Suppressor macrophage (primary cell): ENCODE data around the gene ARHGAP31.
A peak's percentile ranks its signal among the peaks of the same experiment; 100 is the strongest.
"Not testable (repeated sequence)": the region's sequence is repeated elsewhere in the genome, so short reads cannot be mapped to it uniquely, and the experiment has no call there.

Source experiments
- DNase-seq, 4 experiments: peaks; one replicate each; pipeline ENCODE4 v3.0.0-alpha.2; 2020 to 2022
- total RNA-seq, 17 experiments: gene quantifications; one replicate each; lab custom pipeline; 2026; ENCODE audit warnings: mixed read lengths in 6 of 17, inconsistent platforms in 3 of 17; lab: John Stamatoyannopoulos, UW

ARHGAP31 gene, protein sequence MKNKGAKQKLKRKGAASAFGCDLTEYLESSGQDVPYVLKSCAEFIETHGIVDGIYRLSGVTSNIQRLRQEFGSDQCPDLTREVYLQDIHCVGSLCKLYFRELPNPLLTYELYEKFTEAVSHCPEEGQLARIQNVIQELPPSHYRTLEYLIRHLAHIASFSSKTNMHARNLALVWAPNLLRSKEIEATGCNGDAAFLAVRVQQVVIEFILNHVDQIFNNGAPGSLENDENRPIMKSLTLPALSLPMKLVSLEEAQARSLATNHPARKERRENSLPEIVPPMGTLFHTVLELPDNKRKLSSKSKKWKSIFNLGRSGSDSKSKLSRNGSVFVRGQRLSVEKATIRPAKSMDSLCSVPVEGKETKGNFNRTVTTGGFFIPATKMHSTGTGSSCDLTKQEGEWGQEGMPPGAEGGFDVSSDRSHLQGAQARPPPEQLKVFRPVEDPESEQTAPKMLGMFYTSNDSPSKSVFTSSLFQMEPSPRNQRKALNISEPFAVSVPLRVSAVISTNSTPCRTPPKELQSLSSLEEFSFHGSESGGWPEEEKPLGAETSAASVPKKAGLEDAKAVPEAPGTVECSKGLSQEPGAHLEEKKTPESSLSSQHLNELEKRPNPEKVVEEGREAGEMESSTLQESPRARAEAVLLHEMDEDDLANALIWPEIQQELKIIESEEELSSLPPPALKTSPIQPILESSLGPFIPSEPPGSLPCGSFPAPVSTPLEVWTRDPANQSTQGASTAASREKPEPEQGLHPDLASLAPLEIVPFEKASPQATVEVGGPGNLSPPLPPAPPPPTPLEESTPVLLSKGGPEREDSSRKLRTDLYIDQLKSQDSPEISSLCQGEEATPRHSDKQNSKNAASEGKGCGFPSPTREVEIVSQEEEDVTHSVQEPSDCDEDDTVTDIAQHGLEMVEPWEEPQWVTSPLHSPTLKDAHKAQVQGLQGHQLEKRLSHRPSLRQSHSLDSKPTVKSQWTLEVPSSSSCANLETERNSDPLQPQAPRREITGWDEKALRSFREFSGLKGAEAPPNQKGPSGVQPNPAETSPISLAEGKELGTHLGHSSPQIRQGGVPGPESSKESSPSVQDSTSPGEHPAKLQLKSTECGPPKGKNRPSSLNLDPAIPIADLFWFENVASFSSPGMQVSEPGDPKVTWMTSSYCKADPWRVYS (N-terminal part only)
- 128 to 506 (median 205) reads per million in 17 experiments for total RNA-seq

GRCh38 chr3:119293871-119294695 lies at the start of gene ARHGAP31:
ARHGAP31 (plus strand) TSS chr3:119294383; CDS start chr3:119294905, 522 bp downstream.
- peak; percentile 84 to 92 (median 90) for DNase-seq

DNA sequence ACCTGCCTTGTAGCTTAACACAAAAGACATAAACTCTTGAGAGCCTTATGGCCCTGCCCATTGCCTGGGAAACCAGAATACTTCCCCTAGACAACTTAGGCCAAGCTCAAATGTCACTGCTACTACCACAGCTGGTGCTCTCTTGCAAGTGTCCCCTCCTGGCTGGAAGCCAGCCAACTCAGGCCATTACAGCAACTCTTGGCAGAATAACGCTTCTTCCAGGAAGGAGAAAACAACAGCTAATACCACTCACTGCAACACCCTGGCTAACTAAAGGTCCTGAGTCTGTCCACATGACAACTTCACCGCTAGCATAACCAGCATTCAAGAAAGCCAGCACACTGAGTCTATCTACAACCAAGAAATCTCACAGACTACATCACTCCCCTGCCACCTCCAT lies 48.4 kb upstream of the ARHGAP31 start:
- DNase-seq = peak in 3 of 4 experiments; percentile 21 to 27 (median 27)

GRCh38 chr3:119255214-119255613 lies 39.0 kb upstream of the ARHGAP31 start:
- no peak for DNase-seq

DNA sequence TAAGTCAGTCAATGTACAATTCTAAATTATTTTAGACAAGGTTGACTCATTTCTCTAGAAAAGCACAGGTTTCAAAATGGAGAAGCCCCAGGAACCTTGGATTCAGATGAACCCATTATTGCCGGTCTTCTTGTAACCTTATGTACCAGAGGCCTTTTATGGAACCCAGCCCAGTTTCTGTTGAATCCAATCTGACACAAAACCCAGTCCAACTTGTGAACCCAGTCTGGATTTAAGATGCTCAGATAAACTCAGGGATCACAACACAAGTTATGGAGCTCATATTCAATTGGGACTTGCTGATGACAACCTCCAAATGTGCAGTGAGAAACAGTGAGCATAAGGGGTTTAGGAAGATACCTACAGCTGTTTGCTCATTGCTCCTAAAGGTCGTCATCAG lies 37.1 kb upstream of the ARHGAP31 start:
- no peak for DNase-seq

DNA sequence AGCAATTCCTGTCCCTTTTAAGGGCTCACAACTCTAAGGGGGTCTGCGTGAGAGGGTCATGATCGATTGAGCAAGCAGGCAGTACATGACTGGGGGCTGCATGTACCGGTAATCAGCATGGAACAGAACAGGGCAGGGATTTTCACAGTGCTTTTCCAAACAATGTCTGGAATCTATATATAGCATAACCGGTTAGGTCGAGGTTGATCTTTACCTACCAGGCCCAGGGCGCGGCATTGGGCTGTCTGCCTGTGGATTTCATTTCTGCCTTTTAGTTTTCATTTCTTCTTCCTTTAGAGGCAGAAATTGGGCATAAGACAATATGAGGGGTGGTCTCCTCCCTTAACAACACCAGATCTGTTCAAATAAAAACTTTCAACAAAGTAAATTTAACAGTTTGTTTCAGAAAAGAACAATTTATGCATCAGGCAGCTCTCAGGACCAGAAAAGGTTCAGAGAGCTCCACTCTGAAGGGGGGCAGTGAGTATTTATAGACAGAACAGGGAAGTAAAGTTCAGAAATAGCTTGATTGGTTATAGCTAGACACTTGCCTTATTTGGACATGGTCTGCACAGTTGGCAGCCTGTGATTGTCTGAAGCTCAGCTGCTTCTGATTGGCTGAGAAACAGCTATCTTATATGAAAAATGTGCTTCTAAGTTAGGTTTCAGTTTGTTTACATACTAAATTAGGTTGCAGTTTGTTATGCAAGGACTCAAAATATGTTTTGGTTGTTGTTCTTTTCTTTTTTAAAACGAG lies 36.4 kb upstream of the ARHGAP31 start:
- peak in 3 of 4 experiments; percentile 36 to 52 (median 50) for DNase-seq

DNA sequence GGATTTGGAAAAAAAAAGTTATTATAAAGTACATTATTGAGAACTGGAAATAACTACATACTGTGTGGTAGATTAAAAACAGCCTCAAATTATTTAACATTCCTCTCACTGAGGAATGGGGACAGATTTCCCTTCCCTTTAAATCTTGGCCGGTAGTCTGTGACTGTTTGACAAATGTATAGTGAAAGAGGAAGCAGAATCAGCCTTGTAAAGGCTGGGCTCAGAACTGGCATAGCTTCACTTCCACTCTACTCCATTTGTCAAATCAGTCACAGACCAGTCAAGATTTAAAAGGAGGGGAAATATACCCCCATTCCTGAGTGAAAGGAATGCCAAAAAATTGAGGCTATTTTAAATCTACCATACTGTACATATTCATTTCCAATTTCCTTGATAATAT lies 35.3 kb upstream of the ARHGAP31 start:
- peak; percentile 42 to 79 (median 68) for DNase-seq

DNA sequence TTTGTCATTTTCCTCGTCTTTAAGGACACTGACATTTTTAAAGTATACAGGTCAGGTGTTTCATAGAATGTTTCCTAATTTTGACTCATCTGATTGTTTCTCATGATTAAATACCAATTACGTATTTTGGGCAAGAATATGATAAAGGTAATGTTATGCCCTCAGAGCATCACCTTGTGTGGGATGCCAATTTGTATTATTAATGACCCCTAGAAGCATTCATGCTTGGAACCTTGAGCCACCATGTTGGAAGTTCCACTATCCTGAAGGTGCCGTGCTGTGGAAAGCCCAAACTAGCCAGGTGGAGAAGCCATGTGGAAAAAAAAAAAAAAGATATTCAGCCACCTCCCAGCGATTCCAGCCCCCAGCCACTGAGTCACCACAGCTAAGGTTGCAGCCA lies 34.4 kb upstream of the ARHGAP31 start:
- DNase-seq = no peak

GRCh38 chr3:119261055-119261454 lies 33.1 kb upstream of the ARHGAP31 start:
- no peak for DNase-seq

DNA sequence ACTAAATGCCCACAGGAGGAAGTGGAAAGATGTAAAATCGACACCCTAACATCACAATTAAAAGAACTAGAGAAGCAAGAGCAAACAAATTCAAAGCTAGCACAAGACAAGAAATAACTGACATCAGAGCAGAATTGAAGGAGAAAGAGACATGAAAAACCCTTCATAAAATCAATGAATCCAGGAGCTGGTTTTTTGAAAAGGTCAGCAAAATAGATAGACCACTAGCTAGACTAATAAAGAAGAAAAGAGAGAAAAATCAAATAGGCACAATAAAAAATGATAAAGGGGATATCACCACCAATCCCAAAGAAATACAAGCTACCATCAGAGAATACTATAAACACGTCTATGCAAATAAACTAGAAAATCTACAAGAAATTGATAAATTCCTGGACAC lies 24.0 kb upstream of the ARHGAP31 start:
- DNase-seq = not testable (repeated sequence)

GRCh38 chr3:119276680-119277079 lies 17.5 kb upstream of the ARHGAP31 start:
- DNase-seq = no peak

GRCh38 chr3:119279101-119279554 lies 15.1 kb upstream of the ARHGAP31 start:
- no peak for DNase-seq

GRCh38 chr3:119279584-119280243 lies 14.5 kb upstream of the ARHGAP31 start:
- DNase-seq = no peak

GRCh38 chr3:119288669-119289403 lies 5.3 kb upstream of the ARHGAP31 start:
- no peak for DNase-seq

DNA sequence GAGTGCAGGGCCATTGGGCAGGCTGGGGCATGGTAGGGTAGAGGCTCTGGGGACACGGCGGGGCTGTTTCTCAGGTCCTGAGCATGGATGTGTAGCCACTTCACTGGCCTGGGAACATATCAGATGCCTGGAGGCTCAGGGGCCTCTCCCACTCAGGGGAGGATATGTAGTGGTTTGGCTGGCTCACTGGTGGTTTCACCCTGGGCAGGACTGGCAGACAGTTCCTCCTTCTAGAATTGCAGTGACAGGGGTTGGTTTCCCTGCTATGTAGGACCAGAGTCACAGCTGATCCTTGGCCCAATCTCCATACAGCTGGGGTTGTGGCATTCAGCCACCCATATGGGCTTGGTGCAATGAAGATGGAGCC lies 4.8 kb upstream of the ARHGAP31 start:
- DNase-seq = peak; percentile 61 to 77 (median 72)

GRCh38 chr3:119290613-119291012 lies 3.6 kb upstream of the ARHGAP31 start:
- DNase-seq = no peak

DNA sequence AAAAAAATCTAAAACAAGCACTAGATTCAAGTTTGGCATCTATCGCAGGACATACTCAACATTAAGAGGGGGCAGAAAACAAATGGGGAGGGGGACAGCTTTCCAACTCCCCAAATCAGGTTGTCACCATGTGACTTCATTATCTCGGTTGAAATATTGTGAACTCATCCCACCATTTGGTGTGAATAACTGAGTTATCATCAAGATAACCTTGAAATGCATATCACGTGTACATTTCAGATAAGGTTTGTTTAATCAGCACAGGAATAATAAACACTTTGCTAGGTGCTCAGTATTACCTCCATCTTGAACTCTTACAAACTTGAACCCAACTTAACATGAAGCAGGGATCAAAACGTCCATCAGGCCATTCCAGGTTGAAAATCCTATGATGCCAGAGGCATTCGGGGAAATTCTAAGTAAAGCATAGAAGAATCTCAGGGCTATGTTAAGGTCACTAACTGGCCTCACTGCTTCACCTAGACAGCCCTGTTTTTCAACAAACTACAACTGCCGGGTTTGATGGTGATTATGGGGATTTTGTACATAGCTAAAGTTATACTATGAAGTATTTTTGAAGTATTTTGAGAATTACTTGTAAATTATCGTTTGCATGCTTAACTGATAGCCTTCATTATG lies 3.0 kb upstream of the ARHGAP31 start:
- DNase-seq = no peak

DNA sequence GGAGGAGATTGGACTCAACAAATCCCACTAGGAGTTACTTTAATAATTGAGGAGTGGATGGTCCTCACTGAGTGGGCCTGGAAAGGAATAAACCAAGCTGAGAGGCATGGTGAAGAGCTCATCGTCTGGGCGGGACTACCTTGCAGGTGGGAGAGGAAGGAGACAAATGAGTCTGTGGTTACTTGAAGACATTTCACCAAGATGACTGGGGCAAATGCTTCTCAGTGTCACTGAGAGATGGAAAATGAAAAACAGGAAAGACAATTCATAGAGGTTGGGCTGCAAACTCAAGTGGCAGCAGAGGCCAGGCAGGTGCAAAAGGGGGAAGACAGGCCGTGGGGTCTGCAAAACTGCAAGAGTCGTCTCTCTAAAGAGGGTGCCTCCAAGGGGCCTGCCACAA lies 1.5 kb upstream of the ARHGAP31 start:
- no peak for DNase-seq

DNA sequence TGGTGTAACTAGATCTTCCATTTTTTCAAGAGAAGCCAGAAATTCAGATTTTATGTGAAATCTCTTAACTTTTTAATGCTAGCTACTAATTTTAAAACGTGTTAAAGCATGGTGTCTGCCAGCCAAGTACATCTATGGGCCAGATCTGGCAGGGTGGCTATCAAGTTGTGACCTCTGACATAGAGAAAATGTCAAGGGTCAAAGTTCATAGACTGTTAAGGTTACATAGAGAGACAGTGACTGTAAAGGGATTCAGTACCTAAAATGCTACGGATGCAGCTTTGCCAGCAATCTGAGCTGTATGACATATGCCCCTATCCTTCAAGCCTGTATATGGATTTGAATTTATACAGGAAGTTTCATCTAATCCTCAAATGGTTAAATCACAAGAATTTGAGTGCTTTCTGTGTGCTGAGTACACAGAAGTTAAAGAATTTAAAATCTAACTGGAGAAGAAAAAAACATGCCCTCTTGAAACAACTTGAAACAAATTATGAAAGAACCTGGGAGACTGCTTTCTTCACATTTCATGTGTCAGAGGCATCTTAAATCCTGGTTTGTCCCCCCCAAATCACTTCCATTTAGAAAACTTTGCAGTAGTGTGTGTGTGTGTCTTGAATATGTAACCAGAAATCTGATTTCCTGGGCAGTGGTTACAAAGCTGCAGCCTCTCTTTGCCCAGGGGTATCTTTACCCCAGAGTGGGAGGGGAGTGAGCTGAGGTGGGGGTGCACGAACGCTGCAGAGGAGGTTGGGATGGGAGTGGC lies 895 bp upstream of the ARHGAP31 start:
- DNase-seq = no peak
